ENCODE data around the gene PDILT. TPM values are rescaled to one million over a fixed set of nuclear protein-coding genes. Genes with fewer than 3 reads are reported as not detected.
A peak's percentile ranks its signal among the peaks of the same experiment; 100 is the strongest.

Gene PDILT
- total RNA-seq, 2 experiments from 2014 or later = not detected

- H3K4me3 Mint-ChIP-seq = no peak overlapping the region
- intact Hi-C loops (cut with micrococcal nuclease) = no loop called here
- H3K27ac Mint-ChIP-seq = no peak overlapping the region
- no peaks in the 10 kb centered on the region for H3K36me3 Mint-ChIP-seq (ENCODE audit: low read depth)
- CTCF ChIA-PET = interaction anchor here (0.6 kb wide), 1 partner anchor 480 kb away, joined by 3 read pairs; no protein-coding TSS in a partner anchor
- TF ChIP-seq CTCF (IDR thresholded peaks at IDR 0.05) = no peak
- POLR2A ChIA-PET = no interaction called here
- H3K27me3 Mint-ChIP-seq = peaks cover 13% of the 10 kb centered on the region
- H3K4me1 Mint-ChIP-seq (ENCODE audit: low read depth) = no peaks in the 10 kb centered on the region
- no peaks in the 10 kb centered on the region for H3K9me3 Mint-ChIP-seq
- DNase-seq (no peak), ATAC-seq (no peak)
Measured at GRCh38 chr16:20387978-20388377, 16.6 kb downstream of the PDILT start.

- TF ChIP-seq CTCF (IDR thresholded peaks at IDR 0.05) = peak; percentile 89
- peak; percentile 62 for ATAC-seq
- Mint-ChIP-seq H3K27me3 (peaks cover 13% of the 10 kb centered on the region), H3K27ac (no peak overlapping the region), H3K9me3 (no peaks in the 10 kb centered on the region), H3K4me3 (no peak overlapping the region), H3K4me1 (ENCODE audit: low read depth) (no peaks in the 10 kb centered on the region), H3K36me3 (ENCODE audit: low read depth) (no peaks in the 10 kb centered on the region)
- DNase-seq = peak; percentile 70
- ChIA-PET POLR2A (no interaction called here), CTCF (interaction anchor here (0.6 to 4.9 kb wide), 25 partner anchors 9 to 1158 kb away, joined by 3 to 106 read pairs (median 3); no protein-coding TSS in a partner anchor)
- intact Hi-C loops (cut with micrococcal nuclease) = no loop called here
Measured at GRCh38 chr16:20385844-20386832, 18.4 kb downstream of the PDILT start.

GRCh38 chr16:20383106-20384029 is 21.2 kb downstream of the PDILT start:
- peaks cover 17% of the 10 kb centered on the region for H3K27me3 Mint-ChIP-seq
- ATAC-seq = peak; percentile 88
- ChIA-PET POLR2A (interaction anchor here (0.5 kb wide), 1 partner anchor 409 kb away, joined by 3 read pairs; no protein-coding TSS in a partner anchor), CTCF (interaction anchor here (0.8 to 4.9 kb wide), 9 partner anchors 9 to 536 kb away, joined by 3 to 106 read pairs (median 5); no protein-coding TSS in a partner anchor)
- no peak overlapping the region for H3K27ac Mint-ChIP-seq
- TF ChIP-seq CTCF (IDR thresholded peaks at IDR 0.05) = peak; percentile 81
- DNase-seq = peak; percentile 65
- intact Hi-C loops (cut with micrococcal nuclease) = loop anchor here (5.0 kb wide), 1 partner anchor 476 kb away; no protein-coding TSS in a partner anchor
- no peaks in the 10 kb centered on the region for H3K4me1 Mint-ChIP-seq (ENCODE audit: low read depth)
- H3K9me3 Mint-ChIP-seq = no peaks in the 10 kb centered on the region
- H3K36me3 Mint-ChIP-seq (ENCODE audit: low read depth) = no peaks in the 10 kb centered on the region
- H3K4me3 Mint-ChIP-seq = no peak overlapping the region

- Mint-ChIP-seq H3K9me3 (no peaks in the 10 kb centered on the region), H3K36me3 (ENCODE audit: low read depth) (no peaks in the 10 kb centered on the region), H3K4me1 (ENCODE audit: low read depth) (no peaks in the 10 kb centered on the region), H3K27me3 (peaks cover 14% of the 10 kb centered on the region), H3K27ac (no peak overlapping the region), H3K4me3 (no peak overlapping the region)
- TF ChIP-seq CTCF (IDR thresholded peaks at IDR 0.05) = no peak
- intact Hi-C loops (cut with micrococcal nuclease) = loop anchor here (5.0 kb wide), 1 partner anchor 475 kb away; no protein-coding TSS in a partner anchor
- ATAC-seq = no peak
- POLR2A ChIA-PET = no interaction called here
- CTCF ChIA-PET = interaction anchor here (1.3 to 4.9 kb wide), 4 partner anchors 8 to 475 kb away, joined by 5 to 106 read pairs (median 21); no protein-coding TSS in a partner anchor
- no peak for DNase-seq
Measured at GRCh38 chr16:20382202-20382948, 22.2 kb downstream of the PDILT start.
